Right hindlimb (tissue), 1 donor: ENCODE data around the gene ZNF763.
"Not testable (repeated sequence)": the region's sequence is repeated elsewhere in the genome, so short reads cannot be mapped to it uniquely, and the experiment has no call there.

Experiments
- DNase-seq: peaks from one replicate; pipeline ENCODE4 v3.0.0-alpha.2; 2018

The ZNF763 gene

DNA sequence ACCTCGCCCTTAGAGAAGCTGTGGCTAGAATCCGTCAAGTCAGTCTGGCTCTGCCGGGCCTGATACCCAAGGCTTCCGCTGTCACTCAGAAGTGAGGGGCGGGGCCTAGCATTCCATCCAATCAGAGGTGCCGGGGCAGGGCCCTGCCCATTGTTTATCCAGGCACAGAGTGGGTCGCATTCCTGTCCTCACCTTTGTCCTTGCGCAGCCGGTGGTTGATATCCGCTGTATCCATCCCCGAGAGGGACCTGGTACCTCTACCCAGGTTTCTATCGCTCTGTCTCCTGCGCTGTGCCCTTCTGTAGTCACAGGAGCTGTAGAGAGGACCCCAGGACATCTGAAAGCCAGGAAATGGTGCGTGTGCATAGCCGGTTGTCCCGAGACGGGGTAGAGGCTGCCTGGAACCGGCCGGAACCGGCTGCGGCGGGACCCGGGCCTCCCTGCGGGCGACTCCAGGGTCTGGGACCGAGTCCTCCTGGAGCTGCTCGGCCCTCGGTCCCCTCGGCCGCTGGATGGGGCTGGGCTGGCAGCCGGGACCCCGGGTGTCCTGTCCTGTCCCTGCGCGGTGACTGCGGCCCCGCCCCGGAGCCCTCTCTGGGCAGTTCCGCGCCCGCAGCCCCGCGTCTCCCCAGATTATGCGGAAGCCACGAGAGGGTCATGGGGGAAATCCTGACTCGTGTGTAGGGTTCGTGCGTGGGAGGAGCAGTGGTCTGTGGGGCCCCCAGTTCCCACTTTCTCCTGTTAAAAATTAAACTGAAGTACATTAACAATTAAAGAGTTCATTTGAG, at the start of gene ZNF763:
Gene ZNF763, plus strand, starts transcription at position 183 of the 788 bp plus-strand sequence. Its CDS starts 169 bp downstream, at position 352.
- DNase-seq = peak; percentile 92

DNA sequence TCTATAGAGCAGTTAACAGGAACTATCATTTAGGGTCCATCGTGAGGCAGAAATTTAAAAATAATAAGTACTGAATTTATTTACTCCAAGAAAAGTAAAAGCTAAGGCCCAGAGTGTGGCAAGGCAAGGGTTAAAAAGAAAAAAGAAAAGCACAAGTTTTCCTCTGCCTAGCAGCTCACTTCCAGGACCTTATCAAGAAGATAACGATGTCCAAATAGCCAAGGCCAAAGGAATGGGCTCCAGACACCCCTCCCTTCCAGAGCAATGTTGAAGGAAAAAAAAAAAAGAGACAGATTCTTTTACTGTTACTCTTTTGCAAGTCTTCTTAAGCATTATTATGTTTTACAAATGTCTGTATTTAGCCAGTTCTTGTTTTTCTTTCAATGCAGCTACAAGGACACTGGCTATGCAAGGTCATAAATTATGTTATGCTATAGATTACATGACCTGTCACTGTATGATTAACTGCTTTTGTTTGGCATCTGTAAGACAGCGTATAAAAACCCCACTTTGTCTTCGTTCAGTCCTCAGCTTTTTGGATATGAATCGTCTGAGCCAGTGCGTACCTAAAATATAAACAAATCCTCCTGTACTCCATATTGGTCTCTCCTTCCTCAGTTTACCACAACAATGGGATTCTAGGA, 42.9 kb upstream of the ZNF763 start:
- DNase-seq = no peak

DNA sequence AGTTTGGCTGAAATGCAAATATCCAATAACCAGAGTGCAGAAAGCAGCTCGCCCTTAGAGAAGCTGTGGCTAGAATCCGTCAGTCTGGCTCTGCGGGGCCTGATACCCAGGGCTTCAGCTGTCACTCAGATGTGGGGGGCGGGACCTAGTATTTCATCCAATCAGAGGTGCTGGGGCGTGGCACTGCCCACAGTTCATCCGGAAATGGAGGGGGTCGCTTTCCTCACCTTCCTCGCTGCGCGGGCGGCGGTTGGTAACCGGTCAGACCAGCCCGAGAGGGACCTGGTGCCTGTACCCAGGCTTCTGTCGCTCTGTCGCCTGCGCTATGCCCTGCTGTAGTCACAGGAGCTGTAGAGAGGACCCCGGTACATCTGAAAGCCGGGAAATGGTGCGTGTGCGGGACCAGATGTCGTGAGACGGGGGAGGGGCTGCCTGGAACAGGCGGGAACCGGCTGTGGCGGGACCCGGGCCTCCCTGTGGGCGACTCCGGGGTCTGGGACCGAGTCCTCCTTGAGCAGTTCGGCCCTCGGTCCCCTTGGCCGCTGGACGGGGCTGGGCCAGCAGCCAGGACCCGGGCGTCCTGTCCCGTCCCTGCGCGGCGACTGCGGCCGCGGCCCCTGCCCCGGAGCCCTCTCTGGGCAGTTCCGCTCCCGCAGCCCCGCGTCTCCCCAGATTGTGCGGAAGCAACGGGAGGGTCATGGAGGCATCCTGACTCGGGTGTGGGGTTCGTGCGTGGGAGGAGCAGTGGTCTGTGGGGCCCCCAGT, 39.8 kb upstream of the ZNF763 start, which contains the start of gene ZNF700:
Gene ZNF700, plus strand, starts transcription at position 222 of the 765 bp plus-strand sequence. Its CDS starts 104 bp downstream, at position 326.
- peak; percentile 96 for DNase-seq

DNA sequence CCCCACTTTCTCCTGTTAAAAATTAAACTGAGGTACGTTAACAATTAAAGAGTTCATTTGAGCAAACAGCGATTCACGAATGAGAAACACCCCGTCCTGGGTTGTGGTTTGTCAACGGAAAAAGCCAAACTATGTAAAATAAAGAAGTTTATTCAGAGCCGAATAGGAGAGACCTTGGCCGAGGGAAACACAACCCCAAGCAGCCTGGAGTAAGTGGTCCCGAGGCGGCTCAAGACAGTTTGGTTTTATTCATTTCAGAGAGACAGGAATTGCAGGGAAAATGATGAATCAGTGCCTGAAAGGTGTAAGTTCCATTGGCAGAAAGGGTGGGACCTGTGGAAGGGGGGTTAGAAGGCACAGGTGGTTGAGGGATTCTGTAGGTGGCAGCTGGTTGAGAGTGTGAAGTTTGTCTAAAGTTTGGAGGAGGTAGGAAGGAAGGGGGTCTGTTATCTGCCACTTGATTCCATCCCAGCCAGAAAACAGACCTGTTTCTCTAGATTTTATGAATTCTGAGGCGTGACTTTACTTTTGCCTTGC, 39.1 kb upstream of the ZNF763 start:
- not testable (repeated sequence) for DNase-seq

DNA sequence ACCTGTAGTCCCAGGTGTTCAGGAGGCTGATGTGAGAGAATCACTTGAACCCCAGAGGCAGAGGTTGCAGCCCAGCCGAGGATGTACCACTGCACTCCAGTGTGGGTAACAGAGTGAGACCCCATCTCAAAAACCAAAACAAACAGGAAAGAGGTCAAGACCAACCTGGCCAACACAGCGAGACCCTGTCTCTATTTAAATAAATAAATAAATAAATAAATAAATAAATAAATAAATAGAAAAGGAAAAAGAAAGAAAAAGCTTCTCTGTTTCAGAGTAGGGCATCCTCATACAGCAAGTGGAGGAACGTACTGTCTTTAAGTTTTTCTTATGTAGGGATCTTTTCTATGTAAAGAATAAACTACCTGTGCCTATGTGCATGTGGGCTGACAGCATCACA, 37.6 kb upstream of the ZNF763 start:
- no peak for DNase-seq

DNA sequence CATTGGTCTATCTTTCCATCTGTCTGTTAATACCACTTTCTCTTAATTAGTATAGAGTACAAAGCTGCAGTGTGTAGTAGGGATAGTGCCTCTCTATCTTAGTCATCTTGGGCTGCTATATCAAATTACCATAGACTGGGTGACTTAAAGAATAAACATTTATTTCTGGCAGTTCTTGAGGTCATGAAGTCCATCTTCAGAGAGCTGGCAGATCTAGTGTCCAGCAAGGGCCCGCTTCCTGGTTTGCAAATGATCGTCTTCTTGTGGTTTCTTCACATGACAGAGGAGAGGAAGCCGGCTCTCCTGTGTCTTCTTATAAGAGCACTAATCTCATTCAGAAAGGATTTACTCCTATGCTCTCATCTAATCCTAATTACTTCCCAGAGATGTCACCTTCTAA, 33.8 kb upstream of the ZNF763 start:
- no peak for DNase-seq

DNA sequence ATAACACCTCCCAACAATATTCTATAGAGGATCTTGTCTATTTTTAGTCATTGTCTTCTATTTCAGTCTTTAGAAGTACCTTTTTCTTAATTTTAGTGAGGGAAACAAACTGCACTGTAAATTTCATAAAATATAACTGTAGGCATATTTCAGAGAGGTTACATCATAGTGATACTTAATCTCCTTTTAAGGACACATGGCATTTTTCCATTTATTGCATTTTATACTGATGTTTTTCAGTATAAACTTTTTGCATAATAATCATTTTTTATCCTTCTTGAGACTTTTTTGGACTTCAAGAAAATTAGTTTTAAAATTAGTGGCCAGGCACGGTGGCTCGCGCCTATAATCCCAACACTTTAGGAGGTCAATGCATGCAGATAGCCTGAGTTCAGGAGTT, 33.3 kb upstream of the ZNF763 start:
- DNase-seq = no peak

DNA sequence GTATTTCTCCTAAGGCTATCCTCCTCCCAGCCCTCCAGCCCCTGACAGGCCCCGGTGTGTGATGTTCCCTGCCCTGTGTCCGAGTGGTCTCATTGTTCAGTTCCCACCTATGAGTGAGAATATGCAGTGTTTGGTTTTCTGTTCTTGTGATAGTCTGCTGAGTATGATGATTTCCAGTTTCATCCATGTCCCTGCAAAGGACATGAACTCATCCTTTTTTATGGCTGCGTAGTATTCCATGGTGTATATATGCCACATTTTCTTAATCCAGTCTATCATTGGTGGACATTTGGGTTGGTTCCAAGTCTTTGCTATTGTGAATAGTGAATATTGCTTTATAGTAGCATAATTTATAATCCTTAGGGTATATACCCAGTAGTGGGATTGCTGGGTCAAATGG, 29.0 kb upstream of the ZNF763 start:
- DNase-seq = not testable (repeated sequence)

DNA sequence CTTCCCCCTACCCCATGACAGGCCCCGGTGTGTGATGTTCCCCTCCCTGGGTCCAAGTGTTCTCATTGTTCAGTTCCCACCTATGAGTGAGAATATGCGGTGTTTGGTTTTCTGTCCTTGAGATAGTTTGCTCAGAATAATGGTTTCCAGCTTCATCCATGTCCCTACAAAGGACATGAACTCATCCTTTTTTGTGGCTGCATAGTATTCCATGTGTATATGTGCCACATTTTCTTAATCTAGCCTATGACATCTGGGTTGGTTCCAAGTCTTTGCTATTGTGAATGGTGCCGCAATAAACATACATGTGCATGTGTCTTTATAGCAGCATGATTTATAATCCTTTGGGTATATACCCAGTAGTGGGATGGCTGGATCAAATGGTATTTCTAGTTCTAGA, 26.5 kb upstream of the ZNF763 start:
- DNase-seq = not testable (repeated sequence)

DNA sequence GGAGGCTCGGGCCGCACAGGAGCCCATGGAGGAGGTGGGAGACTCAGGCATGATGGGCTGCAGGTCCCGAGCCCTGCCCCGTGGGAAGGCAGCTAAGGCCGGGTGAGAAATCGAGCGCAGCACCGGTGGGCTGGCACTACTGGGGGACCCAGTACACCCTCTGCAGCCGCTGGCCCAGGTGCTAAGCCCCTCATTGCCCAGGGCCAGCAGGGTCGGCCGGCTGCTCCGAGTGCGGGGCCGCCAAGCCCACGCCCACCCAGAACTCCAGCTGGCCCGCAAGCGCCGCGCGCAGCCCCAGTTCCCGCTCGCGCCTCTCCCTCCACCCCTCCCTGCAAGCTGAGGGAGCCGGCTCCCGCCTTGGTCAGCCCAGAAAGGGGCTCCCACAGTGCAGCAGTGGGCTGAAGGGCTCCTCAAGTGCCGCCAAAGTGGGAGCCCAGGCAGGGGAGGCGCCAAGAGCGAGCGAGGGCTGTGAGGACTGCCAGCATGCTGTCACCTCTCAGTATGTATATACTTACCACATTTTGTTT, 23.4 kb upstream of the ZNF763 start:
- DNase-seq = not testable (repeated sequence)

DNA sequence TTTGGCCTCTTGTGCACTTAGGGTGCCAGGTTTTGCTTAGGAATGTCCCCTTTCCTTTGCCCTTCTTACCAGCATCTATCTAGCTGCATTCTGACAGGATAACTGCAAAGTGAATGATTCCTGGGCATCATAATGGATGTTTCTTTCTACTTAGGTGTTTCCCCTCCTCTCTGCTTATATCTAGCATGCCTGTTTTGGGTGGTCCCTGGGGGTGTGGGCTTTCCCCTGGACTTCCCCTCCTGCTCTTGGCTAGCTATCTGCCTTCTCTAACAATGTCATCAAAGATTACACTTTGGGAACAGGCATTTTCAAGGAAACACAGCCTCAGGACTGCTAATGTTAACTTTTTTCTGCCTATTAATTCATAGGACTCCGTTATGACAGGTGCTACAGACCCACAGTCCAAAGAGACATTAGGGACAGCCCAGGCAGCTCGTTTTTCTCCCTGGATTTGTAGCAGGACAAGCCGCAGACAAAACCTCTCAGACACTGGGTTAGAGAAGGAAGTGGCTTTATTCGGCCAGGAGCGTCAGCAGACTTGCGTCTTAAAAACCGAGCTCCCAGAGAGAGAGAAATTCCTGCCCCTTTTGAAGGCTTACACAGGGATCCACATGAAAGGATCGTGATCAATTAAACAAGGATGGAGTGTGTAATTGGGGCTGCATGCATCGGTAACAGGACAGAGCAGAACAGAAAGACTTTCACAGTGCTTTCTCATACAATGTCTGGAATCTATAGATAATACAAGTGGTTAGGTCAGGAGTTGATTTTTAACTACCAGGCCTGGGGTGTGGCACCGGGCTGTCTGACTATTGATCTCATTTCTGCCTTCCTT, 22.6 kb upstream of the ZNF763 start:
- no peak for DNase-seq

DNA sequence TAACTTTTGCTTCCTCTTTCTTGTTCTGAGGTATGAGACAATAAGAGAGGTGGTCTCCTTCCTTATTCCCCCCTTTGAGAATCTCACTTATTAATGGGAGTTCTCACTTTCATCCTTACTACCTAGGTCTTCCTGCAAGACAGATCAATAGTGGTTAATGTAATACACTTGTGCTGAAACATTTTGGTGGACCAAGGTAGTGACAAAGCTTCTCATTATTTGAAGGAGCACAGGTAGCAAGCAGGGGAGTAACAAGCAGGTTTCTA, 22.1 kb upstream of the ZNF763 start:
- no peak for DNase-seq

DNA sequence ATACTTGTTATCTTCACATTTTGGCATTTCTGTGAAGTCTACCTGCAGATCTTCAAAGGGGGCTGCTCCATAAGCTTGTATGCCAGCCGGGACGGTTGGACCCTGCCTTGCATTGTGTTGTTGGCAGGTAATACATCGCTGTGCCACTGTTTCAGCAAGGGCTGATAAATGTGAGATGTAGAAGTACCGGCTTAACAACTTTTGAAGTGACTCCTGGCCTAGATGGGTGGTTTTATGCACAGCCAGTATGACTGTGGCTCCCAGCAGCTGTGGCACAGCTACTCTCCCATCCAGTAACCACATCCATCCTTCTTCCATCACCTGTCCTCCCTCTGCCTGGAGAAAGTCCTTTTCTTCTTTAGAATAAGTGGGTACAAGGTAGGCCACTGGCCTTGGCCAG, 20.2 kb upstream of the ZNF763 start:
- no peak for DNase-seq

DNA sequence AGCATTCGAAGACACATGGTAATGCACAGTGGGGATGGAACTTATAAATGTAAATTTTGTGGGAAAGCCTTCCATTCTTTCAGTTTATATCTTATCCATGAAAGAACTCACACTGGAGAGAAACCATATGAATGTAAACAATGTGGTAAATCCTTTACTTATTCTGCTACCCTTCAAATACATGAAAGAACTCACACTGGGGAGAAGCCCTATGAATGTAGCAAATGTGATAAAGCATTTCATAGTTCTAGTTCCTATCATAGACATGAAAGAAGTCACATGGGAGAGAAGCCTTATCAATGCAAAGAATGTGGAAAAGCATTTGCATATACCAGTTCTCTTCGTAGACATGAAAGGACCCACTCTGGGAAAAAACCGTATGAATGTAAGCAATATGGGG, 16.2 kb upstream of the ZNF763 start:
- no peak for DNase-seq

DNA sequence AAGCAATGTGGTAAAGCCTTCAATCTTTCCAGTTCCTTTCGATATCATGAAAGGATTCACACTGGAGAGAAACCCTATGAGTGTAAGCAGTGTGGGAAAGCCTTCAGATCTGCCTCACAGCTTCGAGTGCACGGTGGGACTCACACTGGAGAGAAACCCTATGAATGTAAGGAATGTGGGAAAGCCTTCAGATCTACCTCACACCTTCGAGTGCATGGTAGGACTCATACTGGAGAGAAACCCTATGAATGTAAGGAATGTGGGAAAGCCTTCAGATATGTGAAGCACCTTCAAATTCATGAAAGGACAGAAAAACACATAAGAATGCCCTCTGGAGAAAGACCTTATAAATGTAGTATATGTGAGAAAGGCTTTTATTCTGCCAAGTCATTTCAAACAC, 15.6 kb upstream of the ZNF763 start:
- no peak for DNase-seq

DNA sequence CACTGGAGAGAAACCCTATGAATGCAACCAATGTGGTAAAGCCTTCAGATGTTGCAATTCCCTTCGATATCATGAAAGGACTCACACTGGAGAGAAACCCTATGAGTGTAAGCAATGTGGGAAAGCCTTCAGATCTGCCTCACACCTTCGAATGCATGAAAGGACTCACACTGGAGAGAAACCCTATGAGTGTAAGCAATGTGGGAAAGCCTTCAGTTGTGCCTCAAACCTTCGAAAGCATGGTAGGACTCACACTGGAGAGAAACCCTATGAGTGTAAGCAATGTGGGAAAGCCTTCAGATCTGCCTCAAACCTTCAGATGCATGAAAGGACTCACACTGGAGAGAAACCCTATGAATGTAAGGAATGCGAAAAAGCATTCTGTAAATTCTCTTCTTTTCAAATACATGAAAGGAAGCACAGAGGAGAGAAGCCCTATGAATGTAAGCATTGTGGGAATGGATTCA, 15.2 kb upstream of the ZNF763 start:
- not testable (repeated sequence) for DNase-seq

DNA sequence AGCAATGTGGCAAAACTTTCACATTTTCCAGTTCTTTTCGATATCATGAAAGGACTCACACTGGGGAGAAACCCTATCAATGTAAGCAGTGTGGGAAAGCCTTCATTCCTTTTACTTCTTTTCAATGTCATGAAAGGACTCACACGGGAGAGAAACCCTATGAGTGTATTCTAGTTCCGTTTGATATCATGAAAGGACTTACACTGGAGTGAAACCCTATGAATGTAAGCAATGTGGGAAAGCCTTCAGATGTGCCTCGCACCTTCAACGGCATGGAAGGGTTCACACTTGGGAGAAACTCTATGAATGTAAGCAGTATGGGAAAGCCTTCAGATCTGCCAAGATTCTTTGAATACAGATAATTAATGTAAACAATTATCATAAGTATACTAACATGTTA, 14.5 kb upstream of the ZNF763 start:
- DNase-seq = no peak

DNA sequence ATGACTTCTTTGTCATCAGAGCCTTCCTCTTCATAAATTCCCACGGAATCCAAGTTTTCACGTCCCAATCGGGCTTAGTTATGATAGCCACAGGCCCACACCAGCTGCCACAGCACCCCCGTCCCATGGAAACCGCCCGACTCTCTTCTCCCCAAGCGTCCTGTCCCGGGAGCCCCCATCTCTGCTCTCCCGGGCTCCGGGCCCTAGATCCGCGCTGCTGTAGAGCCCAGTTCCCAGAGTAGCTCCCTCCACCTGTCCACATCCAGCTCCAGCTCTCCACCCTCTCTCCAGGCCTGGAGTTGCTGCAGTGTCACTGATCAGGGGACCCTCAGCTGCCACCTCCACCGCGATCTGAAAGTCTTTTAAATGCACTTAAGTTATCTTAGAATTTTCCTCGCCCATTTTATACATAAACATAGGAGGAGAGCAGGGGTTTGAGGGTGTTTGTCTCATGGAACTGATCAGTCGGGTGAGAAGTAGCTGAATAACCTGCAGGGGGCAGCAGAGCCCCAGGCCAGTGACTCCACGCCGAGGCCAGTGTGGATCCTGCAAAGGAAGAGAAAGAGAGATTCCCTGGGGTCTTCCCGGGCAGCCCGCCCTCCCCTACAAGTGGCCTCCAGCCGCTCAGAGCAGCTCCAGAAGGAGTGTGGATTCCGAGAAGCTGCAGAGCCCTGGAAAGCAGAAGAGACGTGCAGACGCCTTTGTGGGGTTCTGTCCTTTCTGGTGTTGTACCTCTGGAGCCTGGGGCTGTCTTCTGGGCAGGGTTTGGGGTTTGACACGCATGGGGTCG, 1.1 kb upstream of the ZNF763 start:
- DNase-seq = peak; percentile 92

DNA sequence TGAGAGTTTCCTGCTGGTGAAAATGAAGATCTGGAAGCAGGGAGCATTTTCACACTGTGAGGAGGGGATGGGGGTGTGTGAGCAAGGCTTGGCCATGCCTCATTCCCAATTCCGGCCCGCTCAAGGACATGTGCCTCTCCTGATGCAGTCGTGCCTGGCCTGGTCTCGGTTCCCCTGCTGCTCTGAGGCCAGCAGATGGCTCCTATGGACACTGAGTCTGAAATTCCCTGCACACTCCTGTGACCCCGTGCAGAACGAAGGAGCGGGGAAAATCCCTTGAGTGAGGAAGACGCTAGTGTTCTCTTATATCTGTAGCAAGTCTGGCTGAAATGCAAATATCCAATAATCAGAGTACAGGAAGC, 363 bp upstream of the ZNF763 start:
- DNase-seq = no peak

DNA sequence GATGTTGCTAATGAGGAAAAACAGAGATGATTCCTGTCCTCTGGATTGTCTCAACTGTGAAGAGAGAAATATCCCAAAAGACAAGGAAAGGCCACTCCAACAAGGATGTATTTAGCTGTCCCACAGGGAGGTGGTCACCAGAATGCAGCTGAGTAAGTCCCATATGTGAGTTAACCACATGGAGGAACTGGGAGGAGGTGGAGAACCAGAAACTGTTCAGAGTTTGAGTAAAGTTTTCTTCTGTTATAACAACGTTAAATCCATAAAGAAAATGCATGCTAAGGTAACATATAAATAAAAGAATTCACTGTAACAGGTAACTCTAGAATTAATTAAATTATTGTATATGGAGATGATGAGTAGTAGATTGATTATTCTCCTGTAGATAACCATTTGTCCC, 5.3 kb downstream of the ZNF763 start:
- no peak for DNase-seq

DNA sequence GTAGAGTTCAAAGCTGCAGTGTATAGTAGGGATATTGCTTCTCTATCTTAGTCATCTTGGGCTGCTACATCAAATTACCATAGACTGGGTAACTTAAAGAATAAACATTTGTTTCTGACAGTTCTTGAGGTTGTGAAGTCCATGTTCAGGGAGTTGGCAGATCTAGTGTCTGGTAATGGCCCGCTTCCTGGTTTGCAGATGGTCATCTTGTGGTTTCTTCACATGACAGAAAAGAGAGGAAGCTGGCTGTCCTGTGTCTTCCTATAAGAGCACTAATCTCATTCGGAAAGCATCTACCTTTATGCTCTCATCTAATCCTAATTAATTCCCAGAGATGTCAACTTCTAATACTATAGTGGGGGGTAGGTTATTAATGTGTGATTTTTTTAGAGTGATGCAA, 6.2 kb downstream of the ZNF763 start:
- no peak for DNase-seq
